Measurements from ENCODE around the gene POU3F2. TPM values are rescaled to one million over a fixed set of nuclear protein-coding genes. Genes with fewer than 3 reads are reported as not detected.

The POU3F2 gene
- total and polyA plus RNA-seq, 2 of the 13 experiments (the other 11 are each of a cell fraction or from before 2014, with no cell fraction given), result not detected

GRCh38 chr6:98834060-98835031, at the start of gene POU3F2 (continued):
- TF ChIP-seq ZNF101 (CRISPR knock-in tag; IDR thresholded peaks at IDR 0.05; ENCODE audit: borderline replicate concordance, low read depth) (no peak), ZNF263 (CRISPR knock-in tag; IDR thresholded peaks at IDR 0.05) (peak; percentile 82; the same call in 1 of the 2 replicates), ZSCAN21 (CRISPR knock-in tag; IDR thresholded peaks at IDR 0.05; ENCODE audit: borderline replicate concordance) (peak; percentile 39; the same call in 1 of the 2 replicates), ZNF800 (CRISPR knock-in tag; IDR thresholded peaks at IDR 0.05) (0 out of 2 replicates have a peak, but pooled peaks have one; percentile 51), HNRNPLL (IDR thresholded peaks at IDR 0.05; ENCODE audit: low read depth, low read length, poor library complexity, severe bottlenecking) (no peak), ZNF792 (CRISPR knock-in tag; IDR thresholded peaks at IDR 0.05) (no peak), RFXAP (CRISPR knock-in tag; IDR thresholded peaks at IDR 0.05; ENCODE audit: borderline replicate concordance) (0 out of 2 replicates have a peak, but pooled peaks have one; percentile 46), GABPB1 (CRISPR knock-in tag; IDR thresholded peaks at IDR 0.05) (peak; percentile 41; the same call in 1 of the 2 replicates), NFYB (CRISPR knock-in tag; IDR thresholded peaks at IDR 0.05) (peak; percentile 56; the same call in 1 of the 2 replicates), NAIF1 (CRISPR knock-in tag; IDR thresholded peaks at IDR 0.05; ENCODE audit: borderline replicate concordance) (no peak), ZNF772 (CRISPR knock-in tag; IDR thresholded peaks at IDR 0.05) (no peak)
- TF ChIP-seq, protein P1, sequence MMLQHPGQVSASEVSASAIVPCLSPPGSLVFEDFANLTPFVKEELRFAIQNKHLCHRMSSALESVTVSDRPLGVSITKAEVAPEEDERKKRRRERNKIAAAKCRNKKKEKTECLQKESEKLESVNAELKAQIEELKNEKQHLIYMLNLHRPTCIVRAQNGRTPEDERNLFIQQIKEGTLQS (CRISPR knock-in tag; IDR thresholded peaks at IDR 0.05), result no peak
- TF ChIP-seq, protein P2, sequence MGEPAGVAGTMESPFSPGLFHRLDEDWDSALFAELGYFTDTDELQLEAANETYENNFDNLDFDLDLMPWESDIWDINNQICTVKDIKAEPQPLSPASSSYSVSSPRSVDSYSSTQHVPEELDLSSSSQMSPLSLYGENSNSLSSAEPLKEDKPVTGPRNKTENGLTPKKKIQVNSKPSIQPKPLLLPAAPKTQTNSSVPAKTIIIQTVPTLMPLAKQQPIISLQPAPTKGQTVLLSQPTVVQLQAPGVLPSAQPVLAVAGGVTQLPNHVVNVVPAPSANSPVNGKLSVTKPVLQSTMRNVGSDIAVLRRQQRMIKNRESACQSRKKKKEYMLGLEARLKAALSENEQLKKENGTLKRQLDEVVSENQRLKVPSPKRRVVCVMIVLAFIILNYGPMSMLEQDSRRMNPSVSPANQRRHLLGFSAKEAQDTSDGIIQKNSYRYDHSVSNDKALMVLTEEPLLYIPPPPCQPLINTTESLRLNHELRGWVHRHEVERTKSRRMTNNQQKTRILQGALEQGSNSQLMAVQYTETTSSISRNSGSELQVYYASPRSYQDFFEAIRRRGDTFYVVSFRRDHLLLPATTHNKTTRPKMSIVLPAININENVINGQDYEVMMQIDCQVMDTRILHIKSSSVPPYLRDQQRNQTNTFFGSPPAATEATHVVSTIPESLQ (CRISPR knock-in tag; conservative IDR thresholded peaks at IDR 0.05), result no peak
- TF ChIP-seq, protein P3, sequence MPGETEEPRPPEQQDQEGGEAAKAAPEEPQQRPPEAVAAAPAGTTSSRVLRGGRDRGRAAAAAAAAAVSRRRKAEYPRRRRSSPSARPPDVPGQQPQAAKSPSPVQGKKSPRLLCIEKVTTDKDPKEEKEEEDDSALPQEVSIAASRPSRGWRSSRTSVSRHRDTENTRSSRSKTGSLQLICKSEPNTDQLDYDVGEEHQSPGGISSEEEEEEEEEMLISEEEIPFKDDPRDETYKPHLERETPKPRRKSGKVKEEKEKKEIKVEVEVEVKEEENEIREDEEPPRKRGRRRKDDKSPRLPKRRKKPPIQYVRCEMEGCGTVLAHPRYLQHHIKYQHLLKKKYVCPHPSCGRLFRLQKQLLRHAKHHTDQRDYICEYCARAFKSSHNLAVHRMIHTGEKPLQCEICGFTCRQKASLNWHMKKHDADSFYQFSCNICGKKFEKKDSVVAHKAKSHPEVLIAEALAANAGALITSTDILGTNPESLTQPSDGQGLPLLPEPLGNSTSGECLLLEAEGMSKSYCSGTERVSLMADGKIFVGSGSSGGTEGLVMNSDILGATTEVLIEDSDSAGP (CRISPR knock-in tag; IDR thresholded peaks at IDR 0.05; ENCODE audit: borderline replicate concordance), result peak; percentile 66; the same call in 1 of the 2 replicates
